Right ventricle myocardium superior (tissue), 1 donor: ENCODE measurements around the gene LY6G5C. TPM values are rescaled to one million over a fixed set of nuclear protein-coding genes. Genes with fewer than 3 reads are reported as not detected.

ENCODE experiments used
- ATAC-seq: fragments of 200-7000 bp; cut with Tn5 transposase; one replicate; pipeline ENCODE4 v1.9.1; 2020; ENCODE audit warnings: mild to moderate bottlenecking; ENCODE audit not compliant: poor library complexity
- DNase-seq: peaks from one replicate; pipeline ENCODE4 v3.0.0-alpha.2; 2020
- intact Hi-C: fragments of 100-400 bp; cut with DNase I; formaldehyde crosslinking; loops from one replicate; pipeline ENCODE4 v1.11.2; 2022
- total RNA-seq: library from RNA; stranded (reverse); fragmentation: NEBNext Ultra II Directional; extraction: Animal tissue kit (Norgen Biotek cat#: 25700); gene quantifications from one replicate; pipeline ENCODE4 v1.2.1, GENCODE V29; 2021
- donor health status: DM: no; HTN: yes; CAD: no; lungs with severe emphysema.

Gene LY6G5C
- total RNA-seq, 1 donor from 2014 or later = 1.3 TPM

- no peak for ATAC-seq
- intact Hi-C loops = no loop called here
Observed at GRCh38 chr6:31666337-31666965, 14.4 kb downstream of the LY6G5C start.

GRCh38 chr6:31665501-31666336 lies 15.1 kb downstream of the LY6G5C start, which contains the start of gene CSNK2B:
Gene CSNK2B (plus strand): TSS chr6:31666080. CDS start chr6:31666832, 752 bp downstream.
- DNase-seq = peak; percentile 99
- peak; percentile 91 for ATAC-seq
- intact Hi-C loops = no loop called here

More at GRCh38 chr6:31666337-31666965, 14.4 kb downstream of the LY6G5C start:
- no peak for DNase-seq

- ATAC-seq (peak; percentile 77), DNase-seq (peak; percentile 95)
- intact Hi-C loops = no loop called here
Observed at GRCh38 chr6:31664790-31665500, 15.9 kb downstream of the LY6G5C start, which contains the start of gene GPANK1. Gene GPANK1 (minus strand): TSS chr6:31664997. CDS start chr6:31664478, 519 bp downstream.

DNA sequence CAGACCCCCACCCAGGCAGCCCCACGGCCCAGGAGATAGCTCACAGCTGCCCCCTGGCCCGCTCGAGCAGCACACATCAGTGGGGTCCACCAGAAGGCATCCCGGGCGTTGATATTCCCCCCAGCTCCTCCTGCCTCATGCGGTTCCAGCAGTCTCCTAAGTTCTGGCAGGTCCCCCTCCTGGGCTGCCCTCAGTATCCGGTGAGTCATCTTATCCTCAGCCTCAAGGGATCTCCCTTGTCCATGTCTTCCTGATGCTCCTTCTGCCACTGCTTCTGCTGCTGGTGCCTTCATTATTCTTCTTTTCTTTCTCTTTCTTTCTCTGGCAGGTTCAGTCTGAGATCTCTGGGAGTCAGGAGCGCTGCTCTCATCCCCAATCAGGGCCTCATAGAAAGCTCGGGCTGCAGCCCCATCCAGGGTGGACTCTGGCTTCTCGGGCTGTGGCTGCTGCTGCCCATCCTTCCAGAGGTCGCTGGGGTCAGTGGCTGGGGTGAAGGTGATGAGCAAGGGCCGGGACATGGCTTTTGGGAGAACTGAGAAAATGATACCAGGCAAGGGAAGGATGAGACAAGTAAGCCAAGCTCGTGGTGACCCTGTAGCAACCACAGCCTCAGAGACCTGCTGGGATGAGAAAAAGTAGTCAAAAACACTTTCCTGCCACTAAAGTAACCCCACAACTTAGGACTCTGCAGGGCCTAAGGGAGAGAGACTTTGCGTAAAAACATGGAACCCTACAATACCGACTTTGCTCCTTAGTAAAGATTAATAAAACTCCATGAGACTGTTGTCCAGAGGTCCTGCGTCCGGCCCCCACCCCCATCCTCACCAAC lies 16.7 kb downstream of the LY6G5C start:
- intact Hi-C loops = no loop called here
- ATAC-seq (no peak), DNase-seq (no peak)

DNA sequence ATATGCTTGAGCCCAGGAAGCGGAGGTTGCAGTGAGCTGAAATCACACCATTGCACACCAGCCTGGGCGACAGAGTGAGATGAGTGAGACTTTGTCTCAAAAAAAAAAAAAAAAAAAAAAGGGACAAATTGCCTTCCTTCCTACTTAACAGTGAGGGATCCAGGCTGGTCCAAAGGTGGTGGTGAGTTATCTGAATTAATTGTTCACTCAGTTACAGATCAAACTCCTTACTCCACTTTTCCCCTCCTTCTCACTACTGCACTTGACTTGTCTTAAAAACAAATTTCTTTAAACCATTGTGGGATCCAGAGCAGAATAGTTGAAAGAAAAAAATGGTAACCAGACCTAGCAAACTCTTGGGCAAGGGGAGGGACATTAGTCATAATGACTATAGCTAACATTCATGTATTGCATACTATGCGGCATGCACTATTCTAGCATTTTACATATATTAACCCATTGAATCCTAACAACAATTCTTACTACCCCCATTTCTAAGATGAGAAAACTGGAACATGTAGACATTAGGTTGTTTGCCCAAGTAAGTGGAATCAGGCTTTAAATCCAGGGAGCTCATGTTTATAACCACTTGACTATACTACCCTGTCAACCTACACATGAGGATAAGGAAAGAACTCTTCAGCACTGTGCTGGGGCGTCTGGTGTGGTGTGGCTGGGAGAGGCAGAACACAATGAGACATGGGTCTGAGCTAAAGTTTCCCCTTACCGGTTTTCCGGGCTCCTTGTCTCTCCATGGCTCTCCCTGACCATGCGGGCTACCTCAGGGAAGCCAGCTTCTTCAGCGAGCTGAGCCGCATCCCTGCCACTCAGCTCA lies 17.5 kb downstream of the LY6G5C start:
- intact Hi-C loops = no loop called here
- no peak for DNase-seq
- ATAC-seq = no peak

- intact Hi-C loops = no loop called here
- DNase-seq = no peak
- no peak for ATAC-seq
Observed at GRCh38 chr6:31662124-31662723, 18.6 kb downstream of the LY6G5C start.

DNA sequence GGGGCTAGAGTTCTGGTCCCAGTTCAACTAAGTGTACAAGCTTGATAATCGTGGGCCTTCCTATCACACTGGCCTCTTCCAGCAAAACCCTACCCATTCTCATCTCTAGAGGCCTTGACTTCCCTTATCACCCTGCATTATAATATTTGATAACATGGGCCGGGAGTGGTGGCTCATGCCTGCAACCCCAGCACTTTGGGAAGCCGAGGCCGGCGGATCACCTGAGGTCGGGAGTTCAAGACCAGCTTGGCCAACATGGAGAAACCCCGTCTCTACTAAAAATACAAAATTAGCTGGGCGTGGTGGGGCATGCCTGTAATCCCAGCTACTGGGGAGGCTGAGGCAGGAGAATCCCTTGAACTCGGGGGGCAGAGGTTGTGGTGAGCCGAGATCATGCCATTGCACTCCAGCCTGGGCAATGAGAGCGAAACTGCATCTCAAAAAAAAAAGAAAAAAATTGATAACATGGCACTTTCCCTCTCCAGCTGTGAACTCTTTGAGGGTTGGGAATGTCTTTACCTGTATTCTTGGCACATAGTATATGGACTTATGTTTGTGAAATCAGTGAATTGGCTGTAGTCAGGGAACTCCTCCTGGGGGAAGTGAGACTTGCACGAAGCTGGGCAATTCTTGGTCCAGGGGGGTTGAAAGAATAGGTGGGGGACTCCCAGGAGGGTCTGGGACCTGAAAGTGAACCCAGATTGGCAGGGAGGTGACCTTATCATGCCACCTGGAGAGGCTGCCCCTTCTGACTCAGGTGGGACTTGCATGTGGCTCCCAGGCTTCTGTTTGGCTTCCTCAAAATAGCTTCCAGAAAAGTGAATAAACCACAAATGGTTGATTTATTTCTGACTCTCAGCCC lies 19.4 kb downstream of the LY6G5C start:
- DNase-seq (no peak), ATAC-seq (no peak)
- intact Hi-C loops = no loop called here

GRCh38 chr6:31660381-31661261 lies 20.2 kb downstream of the LY6G5C start, which contains the start of gene C6orf47:
Gene C6orf47 (minus strand): TSS chr6:31660778. CDS start chr6:31659947, 831 bp downstream.
- DNase-seq = peak; percentile 94
- peak; percentile 82 for ATAC-seq
- intact Hi-C loops = no loop called here

GRCh38 chr6:31659649-31660380 lies 21.1 kb downstream of the LY6G5C start:
- intact Hi-C loops = no loop called here
- ATAC-seq (peak; percentile 2), DNase-seq (no peak)

- ATAC-seq (no peak), DNase-seq (no peak)
- intact Hi-C loops = no loop called here
Observed at GRCh38 chr6:31658983-31659648, 21.8 kb downstream of the LY6G5C start.

GRCh38 chr6:31658158-31658688 lies 22.6 kb downstream of the LY6G5C start:
- DNase-seq (no peak), ATAC-seq (no peak)
- intact Hi-C loops = no loop called here

- ATAC-seq (no peak), DNase-seq (no peak)
- intact Hi-C loops = no loop called here
Observed at GRCh38 chr6:31657406-31658157, 23.3 kb downstream of the LY6G5C start.
